BJ (cell line): Measurements from ENCODE around the gene AKR1C8. TPM values are rescaled to one million over a fixed set of nuclear protein-coding genes. Genes with fewer than 3 reads are reported as not detected.

Experiments used
- CTCF ChIA-PET: fragments of 350-600 bp; formaldehyde crosslinking; extraction: SDS; loops from one replicate; lab custom pipeline; 2021; ENCODE audit warnings: antibody characterized with exemption, inconsistent platforms; lab: Yijun Ruan, JAX
- POLR2A ChIA-PET: fragments of 300-600 bp; sonication (Branson Sonifier 250); formaldehyde crosslinking; extraction: SDS; loops from one replicate; lab custom pipeline; 2021; ENCODE audit warnings: antibody characterized with exemption; lab: Charles Lee
- DNase-seq: peaks from one replicate; pipeline ENCODE4 v3.0.0-alpha.2; 2011; ENCODE audit warnings: low read depth
- H3K27me3 ChIP-seq: 2 replicates; pipeline ENCODE4 v1.6.0; 2011; ENCODE audit warnings: low read length; ENCODE audit not compliant: control insufficient read depth, insufficient read depth
- H3K36me3 ChIP-seq: 2 replicates; pipeline ENCODE4 v1.5.1; 2011; ENCODE audit warnings: low read length; ENCODE audit not compliant: control insufficient read depth, insufficient read depth
- H3K4me3 ChIP-seq: 2 replicates; pipeline ENCODE4 v1.5.1; 2011; ENCODE audit warnings: low read depth, mild to moderate bottlenecking, control low read depth, low read length
- polyA plus RNA-seq: library from polyadenylated mRNA; depleted of rRNA; stranded (reverse); fragments of >200 nt; gene quantifications from 2 replicates; pipeline ENCODE4 v1.2.3, GENCODE V29; 2011
- TF ChIP-seq, protein P1 (sequence below): IDR thresholded peaks from 2 replicates; pipeline ENCODE4 v1.5.1; 2011; ENCODE audit warnings: low read depth, mild to moderate bottlenecking, control low read depth, inconsistent platforms, low read length, moderate library complexity; ENCODE audit not compliant: insufficient read depth

Gene AKR1C8
- polyA plus RNA-seq, 1 experiment, result not detected

DNA sequence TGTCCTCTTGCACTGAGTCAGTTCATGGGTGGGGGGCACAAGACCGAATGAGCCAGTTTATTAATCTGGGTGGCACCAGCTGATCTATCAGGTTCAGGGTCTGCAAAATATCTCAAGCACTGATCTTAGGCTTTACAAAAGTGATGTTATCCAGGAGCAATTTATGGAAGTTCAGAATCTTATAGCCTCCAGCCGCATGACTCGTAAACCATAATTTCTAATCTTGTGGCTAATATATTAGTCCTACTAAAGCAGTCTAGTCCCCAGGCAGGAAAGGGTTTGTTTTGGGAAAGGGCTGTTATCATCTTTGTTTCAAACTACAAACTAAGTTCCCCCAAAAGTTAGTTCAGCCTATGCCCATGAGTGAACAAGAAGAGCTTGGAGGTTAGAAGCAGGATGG lies 33.9 kb downstream of the AKR1C8 start:
- H3K4me3 ChIP-seq, result no peak overlapping the region
- DNase-seq, result no peak
- CTCF ChIA-PET, result interaction anchor here (0.7 kb wide), 1 partner anchor 86 kb away, joined by 3 read pairs; no protein-coding TSS in a partner anchor
- POLR2A ChIA-PET, result no interaction called here
- TF ChIP-seq, protein P1, sequence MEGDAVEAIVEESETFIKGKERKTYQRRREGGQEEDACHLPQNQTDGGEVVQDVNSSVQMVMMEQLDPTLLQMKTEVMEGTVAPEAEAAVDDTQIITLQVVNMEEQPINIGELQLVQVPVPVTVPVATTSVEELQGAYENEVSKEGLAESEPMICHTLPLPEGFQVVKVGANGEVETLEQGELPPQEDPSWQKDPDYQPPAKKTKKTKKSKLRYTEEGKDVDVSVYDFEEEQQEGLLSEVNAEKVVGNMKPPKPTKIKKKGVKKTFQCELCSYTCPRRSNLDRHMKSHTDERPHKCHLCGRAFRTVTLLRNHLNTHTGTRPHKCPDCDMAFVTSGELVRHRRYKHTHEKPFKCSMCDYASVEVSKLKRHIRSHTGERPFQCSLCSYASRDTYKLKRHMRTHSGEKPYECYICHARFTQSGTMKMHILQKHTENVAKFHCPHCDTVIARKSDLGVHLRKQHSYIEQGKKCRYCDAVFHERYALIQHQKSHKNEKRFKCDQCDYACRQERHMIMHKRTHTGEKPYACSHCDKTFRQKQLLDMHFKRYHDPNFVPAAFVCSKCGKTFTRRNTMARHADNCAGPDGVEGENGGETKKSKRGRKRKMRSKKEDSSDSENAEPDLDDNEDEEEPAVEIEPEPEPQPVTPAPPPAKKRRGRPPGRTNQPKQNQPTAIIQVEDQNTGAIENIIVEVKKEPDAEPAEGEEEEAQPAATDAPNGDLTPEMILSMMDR, result no peak
- no peaks in the 10 kb centered on the region for H3K36me3 ChIP-seq
- no peaks in the 10 kb centered on the region for H3K27me3 ChIP-seq

DNA sequence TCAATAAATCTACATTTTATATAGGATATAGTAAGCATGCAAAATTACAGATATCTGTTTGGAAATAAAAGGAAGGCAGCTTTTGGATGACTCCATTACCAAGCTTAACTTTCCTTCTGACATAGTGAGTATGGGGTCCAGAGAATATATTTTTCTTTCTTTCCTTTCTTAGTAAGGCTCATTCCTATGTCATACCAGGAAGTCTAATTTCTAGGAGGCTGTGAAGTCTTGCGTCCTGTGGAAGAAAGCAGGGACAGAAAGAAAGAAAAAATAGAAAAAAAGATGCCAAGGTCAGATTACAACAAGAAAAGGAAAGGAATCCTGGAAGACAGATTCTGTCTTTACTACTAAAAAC lies 36.3 kb downstream of the AKR1C8 start:
- ChIA-PET CTCF (no interaction called here), POLR2A (no interaction called here)
- Histone ChIP-seq H3K4me3 (no peak overlapping the region), H3K36me3 (no peaks in the 10 kb centered on the region), H3K27me3 (no peaks in the 10 kb centered on the region)
- TF ChIP-seq, protein P1, result no peak
- no peak for DNase-seq

DNA sequence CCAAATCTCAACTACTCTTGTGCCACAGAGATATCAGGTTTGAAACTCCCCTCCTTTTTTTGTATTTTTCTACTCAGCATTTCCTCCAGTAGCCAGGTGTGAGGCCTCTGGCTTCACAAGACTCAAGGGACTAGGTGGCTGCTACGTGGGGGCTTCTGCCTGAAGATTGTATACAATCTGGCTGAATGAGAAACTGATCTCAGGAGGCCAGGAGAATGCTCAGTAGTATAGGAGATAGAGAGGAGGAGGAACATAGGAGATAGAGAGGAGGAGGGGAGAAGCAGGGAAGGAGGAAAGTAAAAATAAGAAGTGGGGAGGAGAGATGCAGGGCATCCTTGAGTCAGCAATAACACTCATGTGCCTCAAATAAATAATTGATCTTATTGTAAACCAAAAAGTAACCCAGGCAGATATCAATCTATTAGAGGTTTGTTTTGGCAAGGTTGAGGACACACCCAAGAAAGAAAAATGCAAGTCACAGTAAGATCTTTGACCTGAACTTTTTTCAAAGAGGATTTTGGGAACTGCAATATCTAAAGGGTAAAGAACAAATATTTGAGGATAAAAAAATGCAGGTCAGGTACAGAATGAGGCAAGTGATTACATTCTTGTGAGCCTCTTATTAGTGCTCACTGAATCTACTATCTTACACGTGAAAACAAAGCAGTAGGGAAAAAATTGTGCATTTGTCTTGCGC lies 36.8 kb downstream of the AKR1C8 start:
- DNase-seq, result no peak
- Histone ChIP-seq H3K36me3 (no peaks in the 10 kb centered on the region), H3K27me3 (no peaks in the 10 kb centered on the region), H3K4me3 (no peak overlapping the region)
- POLR2A ChIA-PET, result no interaction called here
- TF ChIP-seq, protein P1, result no peak
- CTCF ChIA-PET, result no interaction called here

DNA sequence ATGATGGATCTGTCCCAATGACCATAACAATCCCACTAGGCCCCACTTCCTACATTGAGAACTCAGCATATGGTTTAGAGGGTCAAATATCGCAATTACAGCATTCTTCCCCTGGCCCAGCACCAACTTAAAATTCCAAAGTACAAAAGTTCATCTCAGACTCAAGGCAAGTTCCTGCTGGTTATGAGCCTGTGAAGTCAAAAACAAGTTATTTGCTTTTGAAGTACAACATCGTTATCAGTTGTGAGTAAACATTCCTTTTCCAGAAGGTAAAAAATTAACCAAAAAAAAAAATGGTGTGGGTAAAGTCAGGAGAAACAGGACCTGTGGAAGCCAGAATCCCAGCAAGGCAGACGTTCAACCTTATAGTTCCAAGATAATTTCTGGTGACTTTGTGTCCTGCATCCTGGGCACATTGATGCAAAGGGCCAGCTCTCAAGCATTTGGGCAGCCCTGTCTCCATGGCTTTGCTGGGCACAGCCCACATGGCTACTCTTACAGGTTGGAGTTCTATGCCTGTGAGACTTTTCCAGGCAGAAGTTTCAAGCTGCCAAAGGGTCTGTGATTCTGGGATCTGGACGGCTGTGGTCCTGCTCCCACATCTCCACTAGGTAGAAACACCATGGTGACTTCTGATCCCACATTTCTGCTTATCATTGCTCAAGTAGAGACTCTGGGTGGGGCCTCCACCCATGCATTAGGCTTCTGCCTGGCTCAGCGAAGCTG lies 37.5 kb downstream of the AKR1C8 start:
- CTCF ChIA-PET, result no interaction called here

DNA sequence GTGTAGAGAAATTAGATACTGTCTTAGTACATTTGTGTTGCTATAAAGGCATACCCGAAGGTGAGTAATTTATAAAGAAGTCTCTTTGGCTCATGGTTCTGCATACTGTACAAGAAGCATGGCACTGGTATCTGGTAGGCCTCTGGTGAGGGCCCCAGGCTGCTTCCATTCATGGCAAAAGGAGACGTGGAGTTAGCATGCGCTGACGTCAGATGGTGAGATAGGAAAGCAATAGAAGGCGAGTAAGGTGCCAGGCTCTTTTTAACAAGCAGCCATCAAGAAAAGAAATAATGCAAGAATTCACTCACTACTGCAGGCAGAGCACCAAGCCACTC lies 38.1 kb downstream of the AKR1C8 start:
- DNase-seq, result no peak
- ChIA-PET POLR2A (no interaction called here), CTCF (no interaction called here)
- H3K27me3 ChIP-seq, result no peaks in the 10 kb centered on the region
- H3K36me3 ChIP-seq, result no peaks in the 10 kb centered on the region
- H3K4me3 ChIP-seq, result no peak overlapping the region
- TF ChIP-seq, protein P1, result no peak

More for the DNA sequence above, 37.5 kb downstream of the AKR1C8 start:
- H3K4me3 ChIP-seq, result no peak overlapping the region
- POLR2A ChIA-PET, result no interaction called here
- DNase-seq, result no peak
- no peaks in the 10 kb centered on the region for H3K36me3 ChIP-seq
- no peaks in the 10 kb centered on the region for H3K27me3 ChIP-seq
- TF ChIP-seq, protein P1, result no peak
